ENCODE data around the gene RNF4. TPM values are rescaled to one million over a fixed set of nuclear protein-coding genes. Genes with fewer than 3 reads are reported as not detected.

Gene RNF4
- total RNA-seq, 1 donor from 2014 or later, result 93.5 TPM

DNA sequence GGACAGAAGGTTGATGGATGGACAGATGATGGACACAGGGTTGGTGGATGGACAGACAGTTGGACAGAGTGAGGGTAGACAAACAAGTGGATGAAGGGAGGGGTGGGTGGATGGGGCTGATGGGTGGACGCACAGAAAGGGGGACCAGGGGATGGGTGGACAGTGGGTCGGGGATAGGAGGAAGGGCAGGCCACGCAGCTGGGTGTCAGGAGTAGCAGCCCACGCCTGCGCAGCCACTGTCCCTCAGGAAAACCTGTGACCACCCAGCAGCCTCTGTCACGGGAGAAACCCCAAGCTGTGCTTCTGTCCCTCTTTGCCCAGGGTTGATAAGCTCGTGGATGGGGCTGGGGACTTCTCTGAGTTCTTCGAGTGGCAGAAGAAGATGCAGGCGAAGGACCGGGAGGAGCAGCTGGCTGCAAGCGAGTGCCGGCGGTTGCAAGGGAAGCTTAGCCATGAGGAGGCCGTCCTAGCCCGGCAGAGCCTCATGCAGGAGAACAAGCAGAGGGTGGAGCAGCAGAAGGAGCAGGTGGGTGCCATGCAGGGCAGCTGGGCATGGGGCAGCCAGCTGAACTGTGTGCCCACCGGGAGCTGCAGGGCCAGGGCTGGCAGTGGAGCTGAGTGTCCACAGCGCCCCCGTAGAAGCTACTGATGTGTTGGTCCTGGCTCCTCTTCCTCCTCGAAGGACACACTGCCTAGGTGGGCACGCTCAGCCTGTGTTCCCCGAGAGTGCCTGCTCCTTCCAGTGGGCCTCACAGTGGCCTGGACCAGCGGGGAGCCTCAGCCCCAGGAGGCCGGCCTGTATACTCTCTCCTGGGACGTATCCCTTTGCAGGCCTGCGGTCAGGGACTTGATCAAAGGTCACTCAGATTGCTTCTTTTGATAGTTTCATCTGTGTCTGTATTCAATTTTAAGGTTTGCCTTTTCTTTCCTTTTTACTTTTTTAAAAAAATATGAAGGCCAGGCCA, 16.8 kb upstream of the RNF4 start:
- Mint-ChIP-seq H3K4me1 (no peaks in the 10 kb centered on the region), H3K36me3 (ENCODE audit: low read depth) (no peaks in the 10 kb centered on the region), H3K27ac (no peak overlapping the region), H3K4me3 (no peak overlapping the region), H3K27me3 (peaks cover 1% of the 10 kb centered on the region), H3K9me3 (no peaks in the 10 kb centered on the region)
- DNase-seq (no peak), ATAC-seq (ENCODE audit: low read depth) (no peak)
- ChIA-PET CTCF (no interaction called here), POLR2A (no interaction called here)
- intact Hi-C loops (cut with micrococcal nuclease), result no loop called here
- TF ChIP-seq, protein P1, sequence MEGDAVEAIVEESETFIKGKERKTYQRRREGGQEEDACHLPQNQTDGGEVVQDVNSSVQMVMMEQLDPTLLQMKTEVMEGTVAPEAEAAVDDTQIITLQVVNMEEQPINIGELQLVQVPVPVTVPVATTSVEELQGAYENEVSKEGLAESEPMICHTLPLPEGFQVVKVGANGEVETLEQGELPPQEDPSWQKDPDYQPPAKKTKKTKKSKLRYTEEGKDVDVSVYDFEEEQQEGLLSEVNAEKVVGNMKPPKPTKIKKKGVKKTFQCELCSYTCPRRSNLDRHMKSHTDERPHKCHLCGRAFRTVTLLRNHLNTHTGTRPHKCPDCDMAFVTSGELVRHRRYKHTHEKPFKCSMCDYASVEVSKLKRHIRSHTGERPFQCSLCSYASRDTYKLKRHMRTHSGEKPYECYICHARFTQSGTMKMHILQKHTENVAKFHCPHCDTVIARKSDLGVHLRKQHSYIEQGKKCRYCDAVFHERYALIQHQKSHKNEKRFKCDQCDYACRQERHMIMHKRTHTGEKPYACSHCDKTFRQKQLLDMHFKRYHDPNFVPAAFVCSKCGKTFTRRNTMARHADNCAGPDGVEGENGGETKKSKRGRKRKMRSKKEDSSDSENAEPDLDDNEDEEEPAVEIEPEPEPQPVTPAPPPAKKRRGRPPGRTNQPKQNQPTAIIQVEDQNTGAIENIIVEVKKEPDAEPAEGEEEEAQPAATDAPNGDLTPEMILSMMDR (IDR thresholded peaks at IDR 0.05), result no peak

GRCh38 chr4:2457481-2458295, 11.2 kb upstream of the RNF4 start:
- ATAC-seq (ENCODE audit: low read depth) (no peak), DNase-seq (no peak)
- ChIA-PET POLR2A (no interaction called here), CTCF (no interaction called here)
- Mint-ChIP-seq H3K36me3 (ENCODE audit: low read depth) (no peaks in the 10 kb centered on the region), H3K27me3 (peaks cover 4% of the 10 kb centered on the region), H3K4me3 (no peak overlapping the region), H3K27ac (no peak overlapping the region), H3K9me3 (no peaks in the 10 kb centered on the region), H3K4me1 (peaks cover 5% of the 10 kb centered on the region)
- intact Hi-C loops (cut with micrococcal nuclease), result no loop called here
- TF ChIP-seq, protein P1 (IDR thresholded peaks at IDR 0.05), result no peak

DNA sequence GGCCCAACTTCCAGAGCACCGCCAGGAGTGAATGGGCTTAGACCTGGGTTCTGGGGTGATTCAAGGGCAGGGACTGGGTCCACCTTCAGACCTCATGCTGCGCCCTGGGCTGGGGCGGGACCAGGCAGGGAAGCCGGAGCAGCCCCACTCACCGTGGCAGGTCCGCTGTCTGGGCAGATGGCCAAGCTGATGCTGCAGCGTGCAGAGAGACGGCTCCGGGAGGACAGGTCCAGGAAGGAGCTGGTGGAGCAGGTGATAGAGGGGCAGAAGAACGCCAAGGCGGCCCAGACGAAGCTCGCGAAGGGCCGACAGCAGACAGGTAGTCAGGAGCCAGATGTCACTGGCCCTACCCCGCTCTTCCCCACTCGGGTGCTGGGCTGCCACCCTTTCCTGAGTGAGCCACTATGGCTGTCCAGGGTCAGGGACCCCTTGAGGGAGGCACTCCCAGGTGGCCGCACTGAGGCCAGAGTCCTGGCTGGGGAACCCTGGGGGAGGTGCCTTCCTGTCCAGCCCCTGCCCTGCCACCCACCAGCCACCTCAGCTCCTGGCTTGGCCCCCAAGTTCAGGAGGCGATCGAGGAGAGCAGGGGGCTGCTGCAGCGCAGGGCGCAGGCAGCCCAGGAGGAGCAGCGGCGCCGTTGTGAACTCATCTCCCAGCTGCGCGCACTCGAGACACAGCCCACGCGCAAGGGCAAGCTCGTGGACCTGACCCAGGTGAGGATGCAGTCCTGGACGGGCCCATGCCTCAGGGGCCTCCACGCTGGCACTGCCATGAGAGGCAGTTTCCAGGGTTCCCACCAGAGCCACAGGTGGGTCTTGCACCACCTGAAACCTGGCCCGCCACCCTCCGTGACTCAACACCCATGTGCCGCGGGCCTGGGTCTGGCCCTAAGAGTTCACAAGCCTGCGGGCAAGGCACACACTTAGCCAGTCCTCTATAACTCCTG, 10.1 kb upstream of the RNF4 start:
- POLR2A ChIA-PET, result no interaction called here
- H3K4me1 Mint-ChIP-seq, result peaks cover 10% of the 10 kb centered on the region

GRCh38 chr4:2459589-2460349, 9.1 kb upstream of the RNF4 start:
- Mint-ChIP-seq H3K4me1 (peaks cover 10% of the 10 kb centered on the region), H3K27ac (no peak overlapping the region), H3K9me3 (no peaks in the 10 kb centered on the region), H3K4me3 (no peak overlapping the region), H3K36me3 (ENCODE audit: low read depth) (no peaks in the 10 kb centered on the region), H3K27me3 (peaks cover 4% of the 10 kb centered on the region)
- ChIA-PET CTCF (no interaction called here), POLR2A (no interaction called here)
- ATAC-seq (ENCODE audit: low read depth) (no peak), DNase-seq (no peak)
- TF ChIP-seq, protein P1 (IDR thresholded peaks at IDR 0.05), result no peak
- intact Hi-C loops (cut with micrococcal nuclease), result no loop called here

More for the DNA sequence above, 10.1 kb upstream of the RNF4 start:
- intact Hi-C loops (cut with micrococcal nuclease), result no loop called here
- TF ChIP-seq, protein P1 (IDR thresholded peaks at IDR 0.05), result no peak
- H3K9me3 Mint-ChIP-seq, result no peaks in the 10 kb centered on the region
- DNase-seq (no peak), ATAC-seq (ENCODE audit: low read depth) (no peak)
- H3K27ac Mint-ChIP-seq, result no peak overlapping the region
- CTCF ChIA-PET, result no interaction called here
- H3K27me3 Mint-ChIP-seq, result peaks cover 4% of the 10 kb centered on the region
- no peak overlapping the region for H3K4me3 Mint-ChIP-seq
- no peaks in the 10 kb centered on the region for H3K36me3 Mint-ChIP-seq (ENCODE audit: low read depth)
